NK-92 treated with Interleukin-12 subunit alpha and Interleukin-12 subunit beta, amount 100 ng/mL, for 24 hours (cell line): ENCODE results near the gene B4GALNT4.
"Not testable (repeated sequence)": the region's sequence is repeated elsewhere in the genome, so short reads cannot be mapped to it uniquely, and the experiment has no call there.

Experiments
- DNase-seq: peaks from one replicate; lab custom pipeline; 2025; lab: John Stamatoyannopoulos, UW

Gene B4GALNT4

GRCh38 chr11:407651-408123 is 38.4 kb downstream of the B4GALNT4 start:
- no peak for DNase-seq

GRCh38 chr11:408154-409007 is 39.1 kb downstream of the B4GALNT4 start:
- DNase-seq = no peak

- no peak for DNase-seq
These were observed 39.8 kb downstream of the B4GALNT4 start for GRCh38 chr11:409008-409599.

- DNase-seq = no peak
These were observed 40.5 kb downstream of the B4GALNT4 start for GRCh38 chr11:409600-410483.

- DNase-seq = not testable (repeated sequence)
These were observed 41.4 kb downstream of the B4GALNT4 start for GRCh38 chr11:410711-411110.

- DNase-seq = not testable (repeated sequence)
These were observed 42.2 kb downstream of the B4GALNT4 start for GRCh38 chr11:411520-411919.

- DNase-seq = no peak
These were observed 43.4 kb downstream of the B4GALNT4 start for GRCh38 chr11:412641-413119.

GRCh38 chr11:413120-414081 is 44.1 kb downstream of the B4GALNT4 start:
- no peak for DNase-seq

- no peak for DNase-seq
These were observed 45.1 kb downstream of the B4GALNT4 start for GRCh38 chr11:414318-414857.

GRCh38 chr11:415640-416041 is 46.3 kb downstream of the B4GALNT4 start:
- DNase-seq = no peak

GRCh38 chr11:416051-416756 is 46.9 kb downstream of the B4GALNT4 start:
- DNase-seq = no peak

- no peak for DNase-seq
These were observed 47.7 kb downstream of the B4GALNT4 start for GRCh38 chr11:416757-417621.

GRCh38 chr11:417652-418342 is 48.5 kb downstream of the B4GALNT4 start:
- DNase-seq = no peak

GRCh38 chr11:418343-419247 is 49.3 kb downstream of the B4GALNT4 start:
- no peak for DNase-seq

- DNase-seq = no peak
These were observed 50.1 kb downstream of the B4GALNT4 start for GRCh38 chr11:419248-420005.

GRCh38 chr11:420054-420910 is 51.0 kb downstream of the B4GALNT4 start:
- no peak for DNase-seq
